ENCODE results near the gene RIPPLY2. TPM values are rescaled to one million over a fixed set of nuclear protein-coding genes. Genes with fewer than 3 reads are reported as not detected.

Gene RIPPLY2
- total and polyA plus RNA-seq, 9 donors = 0.22 to 0.40 (median 0.24) TPM; not detected in 4

- Histone ChIP-seq H3K4me3 (no peak overlapping the region), H3K4me1 (ENCODE audit: insufficient read depth) (no peaks in the 10 kb centered on the region), H3K27ac (no peak overlapping the region), H3K9me3 (no peaks in the 10 kb centered on the region), H3K27me3 (no peaks in the 10 kb centered on the region), H3K36me3 (no peaks in the 10 kb centered on the region)
- no peak for DNase-seq
- intact Hi-C loops (cut with DNase I) = no loop called here
- TF ChIP-seq POLR2A (IDR thresholded peaks at IDR 0.05) = no peak
- TF ChIP-seq CTCF (IDR thresholded peaks at IDR 0.05) = no peak
- TF ChIP-seq EP300 (IDR thresholded peaks at IDR 0.05) = no peak
Measured at GRCh38 chr6:83812595-83812994, 40.6 kb upstream of the RIPPLY2 start.

- intact Hi-C loops (cut with DNase I) = no loop called here
- no peak for TF ChIP-seq POLR2A (IDR thresholded peaks at IDR 0.05)
- no peak for TF ChIP-seq EP300 (IDR thresholded peaks at IDR 0.05)
- TF ChIP-seq CTCF (IDR thresholded peaks at IDR 0.05) = no peak
- WGBS, 3 donors = 23 to 39% (median 30%) methylated on average over 2 of the region's 2 CpGs
- Histone ChIP-seq H3K36me3 (no peaks in the 10 kb centered on the region), H3K9me3 (no peaks in the 10 kb centered on the region), H3K27me3 (no peaks in the 10 kb centered on the region), H3K4me3 (no peak overlapping the region), H3K27ac (no peak overlapping the region), H3K4me1 (ENCODE audit: insufficient read depth) (no peaks in the 10 kb centered on the region)
- no peak for DNase-seq
Measured at GRCh38 chr6:83815631-83816272, 37.4 kb upstream of the RIPPLY2 start.

- 79 to 86% (median 85%) methylated on average over 3 of the region's 3 CpGs for WGBS, 3 donors
- Histone ChIP-seq H3K4me1 (ENCODE audit: insufficient read depth) (no peaks in the 10 kb centered on the region), H3K4me3 (no peak overlapping the region), H3K9me3 (no peaks in the 10 kb centered on the region), H3K36me3 (no peaks in the 10 kb centered on the region), H3K27ac (no peak overlapping the region), H3K27me3 (no peaks in the 10 kb centered on the region)
- intact Hi-C loops (cut with DNase I) = no loop called here
- no peak for TF ChIP-seq CTCF (IDR thresholded peaks at IDR 0.05)
- no peak for TF ChIP-seq EP300 (IDR thresholded peaks at IDR 0.05)
- no peak for TF ChIP-seq POLR2A (IDR thresholded peaks at IDR 0.05)
- no peak for DNase-seq
Measured at GRCh38 chr6:83822629-83823169, 30.5 kb upstream of the RIPPLY2 start.

- intact Hi-C loops (cut with DNase I) = no loop called here
- H3K4me1 ChIP-seq (ENCODE audit: insufficient read depth) = no peaks in the 10 kb centered on the region
- H3K36me3 ChIP-seq = no peaks in the 10 kb centered on the region
- H3K27me3 ChIP-seq = no peaks in the 10 kb centered on the region
- H3K4me3 ChIP-seq = no peak overlapping the region
- TF ChIP-seq POLR2A (IDR thresholded peaks at IDR 0.05) (no peak), EP300 (IDR thresholded peaks at IDR 0.05) (no peak), CTCF (IDR thresholded peaks at IDR 0.05) (no peak)
- no peak for DNase-seq
- no peaks in the 10 kb centered on the region for H3K9me3 ChIP-seq
- no peak overlapping the region for H3K27ac ChIP-seq
- WGBS, 3 donors = 4 to 26% (median 6%) methylated on average over 3 of the region's 3 CpGs
Measured at GRCh38 chr6:83824388-83824801, 28.8 kb upstream of the RIPPLY2 start.
